HK-2 (cell line): Measurements from ENCODE around the gene GCNT3.
"Not testable (repeated sequence)": the region's sequence is repeated elsewhere in the genome, so short reads cannot be mapped to it uniquely, and the experiment has no call there.

ENCODE experiments used
- DNase-seq: peaks from one replicate; pipeline ENCODE4 v3.0.0-alpha.2; 2018; ENCODE audit not compliant: unreplicated experiment

The GCNT3 gene

DNA sequence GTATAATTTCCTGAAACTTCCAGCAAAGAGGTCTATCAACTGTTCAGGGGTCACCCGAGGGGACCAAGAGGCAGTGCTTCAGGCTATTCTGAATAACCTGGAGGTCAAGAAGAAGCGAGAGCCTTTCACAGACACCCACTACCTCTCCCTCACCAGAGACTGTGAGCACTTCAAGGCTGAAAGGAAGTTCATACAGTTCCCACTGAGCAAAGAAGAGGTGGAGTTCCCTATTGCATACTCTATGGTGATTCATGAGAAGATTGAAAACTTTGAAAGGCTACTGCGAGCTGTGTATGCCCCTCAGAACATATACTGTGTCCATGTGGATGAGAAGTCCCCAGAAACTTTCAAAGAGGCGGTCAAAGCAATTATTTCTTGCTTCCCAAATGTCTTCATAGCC, 6.8 kb downstream of the GCNT3 start:
- no peak for DNase-seq

GRCh38 chr15:59622289-59622688, 10.7 kb downstream of the GCNT3 start:
- DNase-seq = peak; percentile 20

- no peak for DNase-seq
These were observed 21.1 kb downstream of the GCNT3 start for GRCh38 chr15:59632714-59633113.

DNA sequence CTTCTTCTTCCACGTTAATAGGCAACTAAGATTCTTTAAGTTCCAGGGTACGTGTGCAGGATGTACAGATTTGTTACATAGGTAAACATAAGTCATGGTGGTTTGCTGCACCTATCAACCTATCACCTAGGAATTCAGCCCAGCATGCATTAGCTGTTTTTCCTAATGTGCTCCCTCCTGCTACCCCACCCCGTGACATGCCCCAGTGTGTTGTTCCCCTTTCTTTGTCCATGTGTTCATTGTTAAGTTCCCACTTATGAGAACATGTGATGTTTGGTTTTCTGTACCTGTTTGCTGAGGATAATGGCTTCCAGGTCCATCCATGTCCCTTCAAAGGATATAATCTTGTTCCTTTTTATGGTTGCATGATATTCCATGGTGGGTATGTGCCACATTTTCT, 24.6 kb downstream of the GCNT3 start:
- DNase-seq = no peak

GRCh38 chr15:59637507-59637906, 25.9 kb downstream of the GCNT3 start:
- not testable (repeated sequence) for DNase-seq

DNA sequence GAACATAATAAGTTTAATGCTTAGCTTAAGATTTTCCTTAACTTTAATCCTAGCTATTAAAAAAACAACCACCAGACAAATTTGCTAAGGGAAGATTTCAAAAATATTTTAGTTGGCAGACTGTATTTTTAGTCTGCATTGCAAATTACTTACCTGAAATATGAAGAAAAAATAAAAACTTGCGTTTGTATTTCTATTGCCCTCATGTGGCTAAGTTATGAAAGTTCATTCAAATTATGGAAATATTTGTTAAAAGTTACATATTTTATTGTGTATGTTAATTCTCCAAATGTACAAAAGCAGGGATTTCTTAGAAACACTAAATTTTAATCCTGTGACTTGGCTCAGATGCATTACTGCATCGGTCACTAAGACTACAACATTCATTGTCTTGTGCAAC, 30.8 kb downstream of the GCNT3 start:
- no peak for DNase-seq

DNA sequence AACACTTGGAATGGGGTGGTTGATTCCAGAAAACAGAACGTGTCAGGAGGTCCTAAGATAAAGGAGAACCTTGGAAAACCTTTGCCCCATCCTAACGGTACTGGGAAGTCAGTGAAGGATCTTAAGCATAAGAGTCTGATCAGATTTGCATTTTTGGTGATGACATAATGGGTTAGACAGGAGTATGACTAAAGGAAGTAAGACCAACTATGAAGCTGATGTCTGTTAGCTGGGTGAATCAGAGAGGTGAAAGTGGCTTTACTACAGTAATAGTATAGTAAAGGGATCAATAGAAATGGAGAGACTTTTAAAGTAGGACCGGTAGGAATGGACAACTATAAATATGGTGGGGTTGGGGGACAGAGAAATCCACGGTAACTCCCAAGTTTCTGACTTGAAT, 33.2 kb downstream of the GCNT3 start:
- DNase-seq = no peak

DNA sequence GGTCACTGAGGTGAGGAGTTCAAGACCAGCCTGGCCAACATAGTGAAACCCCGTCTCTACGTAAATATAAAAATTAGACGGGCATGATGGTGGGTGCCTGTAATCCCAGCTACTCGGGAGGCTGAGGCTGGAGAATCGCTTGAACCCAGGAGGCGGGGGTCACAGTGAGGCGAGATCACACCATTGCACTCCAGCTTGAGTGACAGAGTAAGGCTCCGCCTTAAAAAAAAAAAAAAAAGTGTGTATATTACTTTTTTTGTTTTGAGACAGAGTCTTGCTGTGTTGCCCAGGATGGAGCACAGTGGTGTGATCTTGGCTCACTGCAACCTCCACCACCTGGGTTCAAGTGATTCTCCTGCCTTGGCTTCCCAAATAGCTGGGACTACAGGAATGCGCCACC, 34.2 kb downstream of the GCNT3 start:
- DNase-seq = not testable (repeated sequence)

DNA sequence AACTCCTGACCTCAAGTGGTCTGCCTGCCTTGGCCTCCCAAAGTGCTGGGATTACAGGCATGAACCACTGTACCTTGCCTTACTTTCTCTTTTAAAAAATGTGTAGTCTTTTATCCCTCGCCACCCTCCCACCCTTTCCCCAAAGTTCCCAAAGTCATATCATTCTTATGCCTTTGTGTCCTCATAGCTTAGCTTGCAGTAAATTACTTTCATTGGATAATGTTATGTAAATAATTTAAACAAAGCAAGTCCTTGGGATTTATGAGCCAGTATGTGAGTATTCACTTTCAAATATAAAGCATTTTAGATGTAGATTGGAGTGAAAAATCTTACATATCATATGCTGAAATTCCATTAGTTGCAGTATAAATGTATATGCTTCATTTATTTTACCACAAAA, 34.7 kb downstream of the GCNT3 start:
- DNase-seq = no peak

DNA sequence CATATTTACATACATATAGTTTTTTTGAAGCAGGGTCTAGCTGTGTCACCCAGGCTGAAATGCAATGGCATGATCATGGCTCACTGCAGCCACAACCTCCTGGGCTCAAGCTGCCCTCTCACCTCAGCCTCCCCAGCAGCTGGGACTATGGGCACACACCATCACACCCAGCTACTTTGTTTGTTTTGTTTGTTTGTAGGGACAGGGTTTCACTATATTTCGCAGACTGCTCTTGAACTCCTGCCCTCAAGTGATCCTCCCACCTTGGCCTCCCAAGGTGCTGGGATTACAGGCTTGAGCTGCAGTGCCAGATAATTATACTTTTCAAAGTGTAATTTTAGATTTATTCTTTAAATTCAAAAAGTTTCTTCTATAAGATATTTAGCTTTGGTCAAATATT, 35.5 kb downstream of the GCNT3 start:
- no peak for DNase-seq

DNA sequence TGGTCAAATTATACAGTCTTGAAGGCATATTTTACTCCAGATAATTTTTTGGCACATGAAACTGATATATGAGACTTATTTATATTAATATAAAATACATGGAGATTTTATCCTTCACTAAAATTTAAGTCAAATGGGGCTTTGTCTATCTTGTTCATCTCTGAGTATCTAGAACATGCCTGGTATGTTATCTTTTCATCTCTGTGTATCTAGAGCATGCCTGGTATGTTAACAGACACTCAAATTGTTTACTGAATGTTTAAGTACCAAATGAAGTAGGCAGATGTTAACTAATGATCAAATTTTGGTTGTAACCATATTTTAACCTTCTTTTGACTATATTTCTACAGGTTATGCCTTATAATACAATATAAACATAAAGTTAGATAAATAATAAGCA, 38.0 kb downstream of the GCNT3 start:
- no peak for DNase-seq

GRCh38 chr15:59654046-59654445, 42.5 kb downstream of the GCNT3 start:
- no peak for DNase-seq

GRCh38 chr15:59656897-59657634, 45.5 kb downstream of the GCNT3 start, which contains the start of gene GTF2A2:
TSS of gene GTF2A2 (minus strand) at chr15:59657515. CDS start at chr15:59652277, 5,238 bp downstream.
- DNase-seq = peak; percentile 88

- no peak for DNase-seq
These were observed 46.1 kb downstream of the GCNT3 start for GRCh38 chr15:59657635-59658125.

GRCh38 chr15:59659366-59659765, 47.8 kb downstream of the GCNT3 start:
- no peak for DNase-seq

- DNase-seq = no peak
These were observed 50.7 kb downstream of the GCNT3 start for GRCh38 chr15:59662260-59662659.

DNA sequence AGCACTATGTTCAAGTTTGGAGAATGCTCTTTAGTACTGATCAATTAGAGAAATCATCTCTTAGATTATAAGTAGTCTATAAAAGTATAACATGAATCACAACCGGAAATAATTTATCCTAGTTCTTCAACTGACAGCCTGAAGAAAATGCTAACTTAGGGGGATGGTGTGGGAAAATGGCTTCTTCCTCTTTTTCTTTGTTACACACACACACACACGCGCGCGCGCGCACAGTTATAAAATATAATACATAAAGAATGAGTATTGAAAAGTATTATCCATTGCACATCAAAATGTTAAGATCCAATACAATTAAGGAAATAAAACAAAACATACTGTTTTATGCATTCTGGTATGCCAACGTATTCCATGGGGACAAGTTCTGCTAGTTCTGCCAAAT, 57.0 kb downstream of the GCNT3 start:
- no peak for DNase-seq
